Liver (tissue), 9 donors: ENCODE data around the gene P2RX7. TPM values are rescaled to one million over a fixed set of nuclear protein-coding genes. Genes with fewer than 3 reads are reported as not detected.

Experiments
- DNase-seq: peaks from one replicate; pipeline ENCODE4 v3.0.0-alpha.2; 2017; ENCODE audit warnings: low spot score
- H3K27ac ChIP-seq, 2 donors: one replicate each; pipeline ENCODE4 v1.7.0; 2013; ENCODE audit warnings: inconsistent platforms in 2 of 2, low read length in 2 of 2, control low read depth in 1 of 2, low read depth in 1 of 2, mild to moderate bottlenecking in 1 of 2
- H3K27me3 ChIP-seq, 4 donors: one replicate each; pipeline versions ENCODE4 v1.6.1 to v1.7.0; 2013; ENCODE audit warnings: low read length in 3 of 4, inconsistent platforms in 1 of 4, mild to moderate bottlenecking in 1 of 4, moderate library complexity in 1 of 4; ENCODE audit not compliant: control insufficient read depth in 4 of 4, insufficient read depth in 4 of 4
- H3K36me3 ChIP-seq, 4 donors: one replicate each; pipeline versions ENCODE4 v1.6.1 to v1.7.0; 2013; ENCODE audit warnings: low read length in 3 of 4, mild to moderate bottlenecking in 3 of 4, low read depth in 1 of 4, moderate library complexity in 1 of 4; ENCODE audit not compliant: control insufficient read depth in 4 of 4, insufficient read depth in 3 of 4
- H3K4me1 ChIP-seq, 4 donors: one replicate each; pipeline versions ENCODE4 v1.6.1 to v1.7.0; 2013; ENCODE audit warnings: low read length in 3 of 4, mild to moderate bottlenecking in 3 of 4, moderate library complexity in 1 of 4; ENCODE audit not compliant: control insufficient read depth in 4 of 4, insufficient read depth in 4 of 4
- H3K4me3 ChIP-seq, 3 donors: one replicate each; pipeline versions ENCODE4 v1.6.1 to v1.7.0; 2013; ENCODE audit warnings: low read length in 3 of 3, control low read depth in 1 of 3, low read depth in 1 of 3, mild to moderate bottlenecking in 1 of 3
- H3K9ac ChIP-seq, 2 donors: one replicate each; pipeline ENCODE4 v1.7.0; 2013; ENCODE audit warnings: low read length in 2 of 2, mild to moderate bottlenecking in 2 of 2, moderate library complexity in 2 of 2, control low read depth in 1 of 2, low read depth in 1 of 2
- H3K9me3 ChIP-seq, 4 donors: one replicate each; pipeline versions ENCODE4 v1.6.1 to v1.7.0; 2013; ENCODE audit warnings: low read length in 3 of 4; ENCODE audit not compliant: control insufficient read depth in 4 of 4
- FOXA1 ChIP-seq: IDR thresholded peaks from 2 replicates; pipeline ENCODE4 v1.6.1; 2016; ENCODE audit warnings: antibody characterized with exemption
- FOXA2 ChIP-seq: IDR thresholded peaks from 2 replicates; pipeline ENCODE4 v1.6.1; 2016; ENCODE audit warnings: antibody characterized with exemption
- GABPA ChIP-seq, 2 donors: IDR thresholded peaks in 1 of 2; conservative IDR thresholded peaks in 1 of 2; 2 replicates each; pipeline ENCODE4 v1.6.1; 2016; ENCODE audit warnings: antibody characterized with exemption in 2 of 2, mild to moderate bottlenecking in 1 of 2, moderate library complexity in 1 of 2
- NR2F2 ChIP-seq: IDR thresholded peaks from 2 replicates; pipeline ENCODE4 v1.6.1; 2016; ENCODE audit warnings: antibody characterized with exemption
- RAD21 ChIP-seq, 2 donors: IDR thresholded peaks; 2 replicates each; pipeline ENCODE4 v1.6.1; 2016; ENCODE audit warnings: antibody characterized with exemption in 2 of 2, mild to moderate bottlenecking in 2 of 2
- RXRA ChIP-seq, 2 donors: IDR thresholded peaks; 2 replicates each; pipeline ENCODE4 v1.6.1; 2017 to 2018; ENCODE audit warnings: antibody characterized with exemption in 2 of 2, mild to moderate bottlenecking in 1 of 2
- SP1 ChIP-seq: IDR thresholded peaks from 2 replicates; pipeline ENCODE4 v1.6.1; 2018; ENCODE audit warnings: antibody characterized with exemption, mild to moderate bottlenecking
- TAF1 ChIP-seq: conservative IDR thresholded peaks from 2 replicates; pipeline ENCODE4 v1.6.1; 2016; ENCODE audit warnings: antibody characterized with exemption, mild to moderate bottlenecking
- YY1 ChIP-seq: IDR thresholded peaks from 2 replicates; pipeline ENCODE4 v1.6.1; 2016; ENCODE audit warnings: antibody characterized with exemption, mild to moderate bottlenecking
- WGBS: extraction: QIAGEN DNeasy Blood & Tissue Kit; methylation state at CpG from one replicate; pipeline ENCODE4 v1.1.7; 2013; 5-methylcytosine and 5-hydroxymethylcytosine counted together
- polyA plus RNA-seq, 2 donors: library from polyadenylated mRNA; stranded (reverse) in 1 of 2; unstranded in 1 of 2; fragments of 200-250 nt in 1 of 2; fragments of >200 nt in 1 of 2; fragmentation: Nextera tagmentation in 1 of 2; extraction: Ambion mirVana in 1 of 2; gene quantifications; one replicate each; pipeline versions ENCODE4 v1.2.1 to v1.2.3, GENCODE V29; 2013 to 2015
- total RNA-seq, 2 donors: library from RNA; depleted of rRNA; stranded (reverse); fragments of >200 nt; gene quantifications; one replicate each; pipeline ENCODE4 v1.2.3, GENCODE V29; 2014
- TF ChIP-seq, protein P1 (sequence below): IDR thresholded peaks from 2 replicates; pipeline ENCODE4 v1.6.1; 2016; ENCODE audit warnings: antibody characterized with exemption
- TF ChIP-seq, protein P2 (sequence below): IDR thresholded peaks from 2 replicates; pipeline ENCODE4 v1.6.1; 2016; ENCODE audit warnings: antibody characterized with exemption, mild to moderate bottlenecking
- TF ChIP-seq, protein P3 (sequence below): IDR thresholded peaks from 2 replicates; pipeline ENCODE4 v1.6.1; 2016; ENCODE audit warnings: antibody characterized with exemption
- TF ChIP-seq, protein P4 (sequence below): fragments of 150-350 bp; IDR thresholded peaks from 2 replicates; pipeline ENCODE4 v1.5.1; 2017; ENCODE audit warnings: improper control_type of control experiment, low read depth, low read length; ENCODE audit not compliant: missing input control
- donor health status: healthy.
- donor health status: healthy.
- donor health status: healthy.
- donor health status: healthy.
- donor health status: healthy.

P2RX7 gene
- total and polyA plus RNA-seq, 4 donors: 1.2 to 3.2 (median 2.2) TPM

DNA sequence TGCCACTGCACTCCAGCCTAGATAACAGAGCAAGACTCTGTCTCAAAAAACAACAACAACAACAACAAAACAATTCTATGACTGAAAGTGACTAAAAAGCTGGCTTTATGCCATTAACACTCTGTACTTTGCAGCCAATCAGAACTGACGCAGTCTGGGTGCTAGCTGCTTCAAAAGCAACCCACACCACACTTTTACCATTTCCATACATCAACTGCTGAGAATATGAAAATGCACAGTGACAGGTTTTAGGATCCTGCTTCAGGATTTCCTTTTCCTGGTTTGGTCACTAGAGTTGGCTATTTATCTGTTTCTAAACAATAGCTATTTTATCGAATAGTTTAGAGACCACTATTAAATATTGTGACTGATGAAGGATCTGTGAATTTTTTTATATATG, 54.1 kb downstream of the P2RX7 start:
- no peaks in the 10 kb centered on the region for H3K27me3 ChIP-seq
- no peak for DNase-seq
- H3K36me3 ChIP-seq: peaks cover 0 to 16% (median 7%) of the 10 kb centered on the region in 4 donors
- H3K4me3 ChIP-seq: no peak overlapping the region
- WGBS: 84% methylated on average over 2 of the region's 2 CpGs
- H3K4me1 ChIP-seq: no peaks in the 10 kb centered on the region
- H3K9ac ChIP-seq: no peak overlapping the region
- no peaks in the 10 kb centered on the region for H3K9me3 ChIP-seq
- H3K27ac ChIP-seq: no peak overlapping the region
- TF ChIP-seq FOXA2 (no peak), RAD21 (IDR thresholded peaks at IDR 0.05) (no peak)
- TF ChIP-seq, protein P1, sequence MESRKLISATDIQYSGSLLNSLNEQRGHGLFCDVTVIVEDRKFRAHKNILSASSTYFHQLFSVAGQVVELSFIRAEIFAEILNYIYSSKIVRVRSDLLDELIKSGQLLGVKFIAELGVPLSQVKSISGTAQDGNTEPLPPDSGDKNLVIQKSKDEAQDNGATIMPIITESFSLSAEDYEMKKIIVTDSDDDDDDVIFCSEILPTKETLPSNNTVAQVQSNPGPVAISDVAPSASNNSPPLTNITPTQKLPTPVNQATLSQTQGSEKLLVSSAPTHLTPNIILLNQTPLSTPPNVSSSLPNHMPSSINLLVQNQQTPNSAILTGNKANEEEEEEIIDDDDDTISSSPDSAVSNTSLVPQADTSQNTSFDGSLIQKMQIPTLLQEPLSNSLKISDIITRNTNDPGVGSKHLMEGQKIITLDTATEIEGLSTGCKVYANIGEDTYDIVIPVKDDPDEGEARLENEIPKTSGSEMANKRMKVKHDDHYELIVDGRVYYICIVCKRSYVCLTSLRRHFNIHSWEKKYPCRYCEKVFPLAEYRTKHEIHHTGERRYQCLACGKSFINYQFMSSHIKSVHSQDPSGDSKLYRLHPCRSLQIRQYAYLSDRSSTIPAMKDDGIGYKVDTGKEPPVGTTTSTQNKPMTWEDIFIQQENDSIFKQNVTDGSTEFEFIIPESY: no peak
- TF ChIP-seq, protein P2, sequence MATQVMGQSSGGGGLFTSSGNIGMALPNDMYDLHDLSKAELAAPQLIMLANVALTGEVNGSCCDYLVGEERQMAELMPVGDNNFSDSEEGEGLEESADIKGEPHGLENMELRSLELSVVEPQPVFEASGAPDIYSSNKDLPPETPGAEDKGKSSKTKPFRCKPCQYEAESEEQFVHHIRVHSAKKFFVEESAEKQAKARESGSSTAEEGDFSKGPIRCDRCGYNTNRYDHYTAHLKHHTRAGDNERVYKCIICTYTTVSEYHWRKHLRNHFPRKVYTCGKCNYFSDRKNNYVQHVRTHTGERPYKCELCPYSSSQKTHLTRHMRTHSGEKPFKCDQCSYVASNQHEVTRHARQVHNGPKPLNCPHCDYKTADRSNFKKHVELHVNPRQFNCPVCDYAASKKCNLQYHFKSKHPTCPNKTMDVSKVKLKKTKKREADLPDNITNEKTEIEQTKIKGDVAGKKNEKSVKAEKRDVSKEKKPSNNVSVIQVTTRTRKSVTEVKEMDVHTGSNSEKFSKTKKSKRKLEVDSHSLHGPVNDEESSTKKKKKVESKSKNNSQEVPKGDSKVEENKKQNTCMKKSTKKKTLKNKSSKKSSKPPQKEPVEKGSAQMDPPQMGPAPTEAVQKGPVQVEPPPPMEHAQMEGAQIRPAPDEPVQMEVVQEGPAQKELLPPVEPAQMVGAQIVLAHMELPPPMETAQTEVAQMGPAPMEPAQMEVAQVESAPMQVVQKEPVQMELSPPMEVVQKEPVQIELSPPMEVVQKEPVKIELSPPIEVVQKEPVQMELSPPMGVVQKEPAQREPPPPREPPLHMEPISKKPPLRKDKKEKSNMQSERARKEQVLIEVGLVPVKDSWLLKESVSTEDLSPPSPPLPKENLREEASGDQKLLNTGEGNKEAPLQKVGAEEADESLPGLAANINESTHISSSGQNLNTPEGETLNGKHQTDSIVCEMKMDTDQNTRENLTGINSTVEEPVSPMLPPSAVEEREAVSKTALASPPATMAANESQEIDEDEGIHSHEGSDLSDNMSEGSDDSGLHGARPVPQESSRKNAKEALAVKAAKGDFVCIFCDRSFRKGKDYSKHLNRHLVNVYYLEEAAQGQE: no peak

DNA sequence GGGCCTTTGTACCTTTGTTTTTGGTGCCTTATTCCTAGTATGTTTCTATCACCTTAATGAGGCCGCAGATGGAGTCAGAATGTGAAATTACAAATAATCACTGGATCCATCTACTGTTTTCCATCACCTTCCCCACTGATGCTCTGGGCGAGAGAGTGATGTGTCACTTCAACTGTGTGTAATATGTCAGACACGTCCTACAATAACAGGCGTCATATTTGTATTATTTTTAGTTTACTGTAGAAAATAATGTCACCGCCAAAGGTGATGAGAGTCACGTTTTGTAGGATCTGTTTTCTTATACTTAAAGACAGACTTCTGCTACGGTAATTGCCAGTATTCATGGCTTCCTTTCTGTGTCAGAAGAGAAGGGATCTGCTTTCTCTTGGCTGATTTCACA, 54.8 kb downstream of the P2RX7 start:
- 89% methylated on average over 7 of the region's 7 CpGs for WGBS
- Histone ChIP-seq H3K27me3 (no peaks in the 10 kb centered on the region), H3K27ac (no peak overlapping the region), H3K9ac (no peak overlapping the region), H3K4me1 (no peaks in the 10 kb centered on the region), H3K4me3 (no peak overlapping the region), H3K9me3 (no peaks in the 10 kb centered on the region), H3K36me3 (peaks cover 0 to 12% (median 6%) of the 10 kb centered on the region in 4 donors)
- TF ChIP-seq, protein P3, sequence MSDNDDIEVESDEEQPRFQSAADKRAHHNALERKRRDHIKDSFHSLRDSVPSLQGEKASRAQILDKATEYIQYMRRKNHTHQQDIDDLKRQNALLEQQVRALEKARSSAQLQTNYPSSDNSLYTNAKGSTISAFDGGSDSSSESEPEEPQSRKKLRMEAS: no peak
- TF ChIP-seq, protein P4, sequence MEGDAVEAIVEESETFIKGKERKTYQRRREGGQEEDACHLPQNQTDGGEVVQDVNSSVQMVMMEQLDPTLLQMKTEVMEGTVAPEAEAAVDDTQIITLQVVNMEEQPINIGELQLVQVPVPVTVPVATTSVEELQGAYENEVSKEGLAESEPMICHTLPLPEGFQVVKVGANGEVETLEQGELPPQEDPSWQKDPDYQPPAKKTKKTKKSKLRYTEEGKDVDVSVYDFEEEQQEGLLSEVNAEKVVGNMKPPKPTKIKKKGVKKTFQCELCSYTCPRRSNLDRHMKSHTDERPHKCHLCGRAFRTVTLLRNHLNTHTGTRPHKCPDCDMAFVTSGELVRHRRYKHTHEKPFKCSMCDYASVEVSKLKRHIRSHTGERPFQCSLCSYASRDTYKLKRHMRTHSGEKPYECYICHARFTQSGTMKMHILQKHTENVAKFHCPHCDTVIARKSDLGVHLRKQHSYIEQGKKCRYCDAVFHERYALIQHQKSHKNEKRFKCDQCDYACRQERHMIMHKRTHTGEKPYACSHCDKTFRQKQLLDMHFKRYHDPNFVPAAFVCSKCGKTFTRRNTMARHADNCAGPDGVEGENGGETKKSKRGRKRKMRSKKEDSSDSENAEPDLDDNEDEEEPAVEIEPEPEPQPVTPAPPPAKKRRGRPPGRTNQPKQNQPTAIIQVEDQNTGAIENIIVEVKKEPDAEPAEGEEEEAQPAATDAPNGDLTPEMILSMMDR: no peak
- no peak for TF ChIP-seq FOXA2
- no peak for TF ChIP-seq NR2F2
- TF ChIP-seq RXRA (IDR thresholded peaks at IDR 0.05): no peak
- TF ChIP-seq TAF1: no peak
- no peak for TF ChIP-seq RAD21 (IDR thresholded peaks at IDR 0.05)
- TF ChIP-seq, protein P2: no peak
- TF ChIP-seq YY1: no peak
- no peak for TF ChIP-seq GABPA (IDR thresholded peaks at IDR 0.05 in 1 of 2, conservative IDR thresholded peaks at IDR 0.05 in 1 of 2)
- TF ChIP-seq FOXA1: no peak
- TF ChIP-seq SP1: no peak
- no peak for DNase-seq
